Smooth muscle cell (in vitro differentiated cells): ENCODE measurements around the gene ABL1. TPM values are rescaled to one million over a fixed set of nuclear protein-coding genes. Genes with fewer than 3 reads are reported as not detected.

ENCODE experiments used
- DNase-seq: peaks from one replicate; lab custom pipeline; 2025; ENCODE audit not compliant: unreplicated experiment; lab: John Stamatoyannopoulos, UW
- H2AFZ ChIP-seq: fragments of 200-600 bp; sonication (generic); 2 replicates; pipeline ENCODE4 v1.6.0; 2016; ENCODE audit warnings: antibody characterized with exemption, low read depth, mild to moderate bottlenecking
- H3F3A ChIP-seq: fragments of 200-600 bp; sonication (generic); 2 replicates; pipeline ENCODE4 v1.6.0; 2017; ENCODE audit warnings: antibody characterized with exemption, low read depth
- H3K27ac ChIP-seq: fragments of 200-600 bp; sonication (generic); 2 replicates; pipeline ENCODE4 v1.5.1; 2016; ENCODE audit warnings: low read depth, mild to moderate bottlenecking
- H3K27me3 ChIP-seq: fragments of 200-600 bp; sonication (generic); 2 replicates; pipeline ENCODE4 v1.6.1; 2016; ENCODE audit warnings: low read depth, mild to moderate bottlenecking
- H3K36me3 ChIP-seq: fragments of 200-600 bp; sonication (generic); 2 replicates; pipeline ENCODE4 v1.5.1; 2016; ENCODE audit warnings: low read depth
- H3K4me1 ChIP-seq: fragments of 200-600 bp; sonication (generic); 2 replicates; pipeline ENCODE4 v1.5.1; 2016; ENCODE audit warnings: low read depth
- H3K4me2 ChIP-seq: fragments of 200-600 bp; sonication (generic); 2 replicates; pipeline ENCODE4 v1.6.0; 2016; ENCODE audit warnings: mild to moderate bottlenecking
- H3K4me3 ChIP-seq: fragments of 200-600 bp; sonication (generic); 2 replicates; pipeline ENCODE4 v1.5.1; 2016; ENCODE audit warnings: mild to moderate bottlenecking
- H3K79me2 ChIP-seq: fragments of 200-600 bp; sonication (generic); 2 replicates; pipeline ENCODE4 v1.6.0; 2016; ENCODE audit warnings: low read depth, mild to moderate bottlenecking
- H3K9ac ChIP-seq: fragments of 200-600 bp; sonication (generic); 2 replicates; pipeline ENCODE4 v1.6.0; 2016; ENCODE audit warnings: low read depth
- H3K9me3 ChIP-seq: fragments of 200-600 bp; sonication (generic); replicated peaks from 2 replicates; pipeline ENCODE4 v1.5.1; 2016; ENCODE audit warnings: low read depth
- H4K20me1 ChIP-seq: fragments of 200-600 bp; sonication (generic); 2 replicates; pipeline ENCODE4 v1.6.0; 2016; ENCODE audit warnings: low read depth
- CTCF ChIP-seq: fragments of 200-600 bp; sonication (generic); IDR thresholded peaks from 2 replicates; pipeline ENCODE4 v1.5.1; 2017; ENCODE audit warnings: borderline replicate concordance, mild to moderate bottlenecking, antibody characterized with exemption; ENCODE audit not compliant: insufficient read depth, poor library complexity, severe bottlenecking
- WGBS: methylation state at CpG from one replicate; pipeline ENCODE4 v1.1.7; 2016; ENCODE audit warnings: low lambda C conversion rate; 5-methylcytosine and 5-hydroxymethylcytosine counted together
- polyA plus RNA-seq: library from polyadenylated mRNA; unstranded; fragments of >200 nt; fragmentation: Nextera tagmentation; extraction: Ambion mirVana; gene quantifications from 2 replicates; pipeline ENCODE4 v1.2.1, GENCODE V29; 2016
- total RNA-seq: library from RNA; depleted of rRNA; stranded (reverse); fragments of >200 nt; gene quantifications from 2 replicates; pipeline ENCODE4 v1.2.3, GENCODE V29; 2014

ABL1 gene
- total and polyA plus RNA-seq, 2 experiments from 2014 or later: 38.2 to 51.0 TPM

- peaks cover 45% of the 10 kb centered on the region for H3K79me2 ChIP-seq
- H3K4me1 ChIP-seq: no peaks in the 10 kb centered on the region
- no peak overlapping the region for H3K4me2 ChIP-seq
- H3K36me3 ChIP-seq: peaks cover 19% of the 10 kb centered on the region
- no peaks in the 10 kb centered on the region for H3F3A ChIP-seq
- H3K9me3 ChIP-seq: no peaks in the 10 kb centered on the region
- H2AFZ ChIP-seq: no peak overlapping the region
- H4K20me1 ChIP-seq: peaks cover 100% of the 10 kb centered on the region
- no peaks in the 10 kb centered on the region for H3K27me3 ChIP-seq
- no peak overlapping the region for H3K9ac ChIP-seq
- no peak overlapping the region for H3K4me3 ChIP-seq
- DNase-seq: no peak
- 91% methylated on average over 8 of the region's 8 CpGs for WGBS
- no peak overlapping the region for H3K27ac ChIP-seq
- no peak for TF ChIP-seq CTCF
Measured at GRCh38 chr9:130869250-130869649, 34.2 kb downstream of the ABL1 start.

- Histone ChIP-seq H4K20me1 (peaks cover 89% of the 10 kb centered on the region), H3K9me3 (no peaks in the 10 kb centered on the region), H2AFZ (no peak overlapping the region), H3K27ac (no peak overlapping the region), H3F3A (no peaks in the 10 kb centered on the region), H3K36me3 (peaks cover 17% of the 10 kb centered on the region), H3K9ac (no peak overlapping the region), H3K4me1 (no peaks in the 10 kb centered on the region), H3K79me2 (peaks cover 35% of the 10 kb centered on the region), H3K4me3 (no peak overlapping the region), H3K4me2 (no peak overlapping the region), H3K27me3 (no peaks in the 10 kb centered on the region)
- TF ChIP-seq CTCF: no peak
- DNase-seq: no peak
- WGBS: 95% methylated on average over 17 of the region's 17 CpGs
Measured at GRCh38 chr9:130870491-130871381, 35.7 kb downstream of the ABL1 start.

DNA sequence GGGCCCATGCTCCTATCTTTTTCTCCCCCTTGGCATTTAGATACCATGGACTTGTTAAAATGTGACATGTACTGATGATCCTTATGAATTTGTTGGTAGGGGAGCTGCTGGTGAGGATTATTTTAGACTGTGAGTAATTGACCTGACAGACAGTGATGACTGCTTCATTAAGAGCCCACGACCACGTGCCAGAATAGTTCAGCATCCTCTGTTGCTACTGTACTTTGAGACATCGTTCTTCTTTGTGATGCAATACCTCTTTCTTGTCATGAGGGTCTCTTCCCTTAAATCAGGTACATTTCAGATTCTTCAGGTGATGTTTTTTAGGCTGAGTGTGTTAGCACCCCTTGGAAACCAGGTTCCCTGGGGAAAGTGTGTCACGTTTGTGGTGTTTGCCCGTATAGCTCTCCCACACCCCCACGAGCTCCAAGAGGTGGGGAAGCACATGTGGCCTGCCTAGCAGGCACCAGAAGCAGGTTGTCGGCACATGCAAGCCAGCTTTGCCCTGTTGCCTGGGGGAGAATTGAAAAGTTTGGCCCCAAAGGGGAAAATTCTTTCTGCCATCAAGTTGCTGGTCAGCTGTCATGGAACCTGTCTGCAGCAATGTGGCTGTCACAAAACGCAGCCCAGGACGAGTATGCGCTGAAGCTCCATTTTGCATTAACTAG is 36.5 kb downstream of the ABL1 start:
- Histone ChIP-seq H3K36me3 (peaks cover 17% of the 10 kb centered on the region), H3K4me3 (no peak overlapping the region), H3F3A (no peaks in the 10 kb centered on the region), H3K79me2 (peaks cover 35% of the 10 kb centered on the region), H3K27me3 (no peaks in the 10 kb centered on the region), H3K27ac (no peak overlapping the region), H2AFZ (no peak overlapping the region), H4K20me1 (peaks cover 89% of the 10 kb centered on the region), H3K4me2 (no peak overlapping the region), H3K9me3 (no peaks in the 10 kb centered on the region), H3K4me1 (no peaks in the 10 kb centered on the region), H3K9ac (no peak overlapping the region)
- no peak for TF ChIP-seq CTCF
- 93% methylated on average over 10 of the region's 10 CpGs for WGBS
- no peak for DNase-seq
